Mammary epithelial cell (primary cell): ENCODE data around the gene OVCH1.

Experiments used
- EZH2 ChIP-seq: IDR thresholded peaks from 2 replicates; pipeline ENCODE4 v1.6.1; 2012; ENCODE audit warnings: low read length, inconsistent platforms, borderline replicate concordance
- TF ChIP-seq, protein P1 (sequence below), 2 donors: IDR thresholded peaks in 1 of 2; conservative IDR thresholded peaks in 1 of 2; 2 replicates each; pipeline ENCODE4 v1.5.1; 2011 to 2012; ENCODE audit warnings: inconsistent platforms in 2 of 2, low read length in 2 of 2, mild to moderate bottlenecking in 2 of 2, control low read depth in 1 of 2, low read depth in 1 of 2; ENCODE audit not compliant: insufficient read depth in 1 of 2; ENCODE audit errors: extremely low read depth in 1 of 2

DNA sequence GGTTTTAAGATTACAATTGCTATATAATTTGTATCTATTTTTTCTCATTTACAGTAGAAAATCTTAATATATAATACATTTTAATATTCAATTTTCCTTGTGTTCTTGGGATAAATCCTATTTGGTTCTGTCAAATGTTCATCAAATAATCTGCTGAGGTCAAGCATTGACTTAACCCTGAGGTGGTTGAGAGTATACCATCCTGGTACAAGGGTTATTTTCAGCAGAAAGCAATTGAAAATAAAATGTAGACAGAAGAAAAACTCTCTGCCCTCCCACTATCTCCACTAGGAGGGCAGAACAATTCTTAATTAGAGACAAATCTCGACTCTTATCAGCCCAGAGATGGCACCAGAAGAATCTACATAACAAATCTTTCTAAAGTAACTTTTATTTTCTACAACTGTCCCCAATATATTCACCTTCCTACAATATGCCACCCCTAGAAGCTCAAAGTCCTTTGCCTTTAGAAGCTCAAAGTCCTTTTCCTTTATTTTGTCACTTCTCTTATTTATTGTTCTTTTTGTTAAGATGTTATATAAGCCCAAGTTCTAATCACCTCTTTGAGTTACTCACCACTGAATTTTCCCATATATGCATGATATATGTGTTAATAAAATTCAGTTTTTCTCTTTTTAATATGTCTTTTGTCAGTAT is 58.6 kb downstream of the OVCH1 start:
- TF ChIP-seq, protein P1, sequence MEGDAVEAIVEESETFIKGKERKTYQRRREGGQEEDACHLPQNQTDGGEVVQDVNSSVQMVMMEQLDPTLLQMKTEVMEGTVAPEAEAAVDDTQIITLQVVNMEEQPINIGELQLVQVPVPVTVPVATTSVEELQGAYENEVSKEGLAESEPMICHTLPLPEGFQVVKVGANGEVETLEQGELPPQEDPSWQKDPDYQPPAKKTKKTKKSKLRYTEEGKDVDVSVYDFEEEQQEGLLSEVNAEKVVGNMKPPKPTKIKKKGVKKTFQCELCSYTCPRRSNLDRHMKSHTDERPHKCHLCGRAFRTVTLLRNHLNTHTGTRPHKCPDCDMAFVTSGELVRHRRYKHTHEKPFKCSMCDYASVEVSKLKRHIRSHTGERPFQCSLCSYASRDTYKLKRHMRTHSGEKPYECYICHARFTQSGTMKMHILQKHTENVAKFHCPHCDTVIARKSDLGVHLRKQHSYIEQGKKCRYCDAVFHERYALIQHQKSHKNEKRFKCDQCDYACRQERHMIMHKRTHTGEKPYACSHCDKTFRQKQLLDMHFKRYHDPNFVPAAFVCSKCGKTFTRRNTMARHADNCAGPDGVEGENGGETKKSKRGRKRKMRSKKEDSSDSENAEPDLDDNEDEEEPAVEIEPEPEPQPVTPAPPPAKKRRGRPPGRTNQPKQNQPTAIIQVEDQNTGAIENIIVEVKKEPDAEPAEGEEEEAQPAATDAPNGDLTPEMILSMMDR (conservative IDR thresholded peaks at IDR 0.05 in 1 of 2, IDR thresholded peaks at IDR 0.05 in 1 of 2; ENCODE audit: extremely low read depth in 1 of 2, insufficient read depth in 1 of 2, low read depth in 1 of 2, low read length in 2 of 2) = no peak
- no peak for TF ChIP-seq EZH2
